Hepatocyte (in vitro differentiated cells): ENCODE measurements around the gene CKAP2L. TPM values are rescaled to one million over a fixed set of nuclear protein-coding genes. Genes with fewer than 3 reads are reported as not detected.

Experiments
- DNase-seq: peaks from one replicate; pipeline ENCODE4 v3.0.0-alpha.2; 2016; ENCODE audit warnings: low spot score
- H2AFZ ChIP-seq: fragments of 200-600 bp; sonication (generic); 2 replicates; pipeline ENCODE4 v1.6.0; 2016; ENCODE audit warnings: antibody characterized with exemption, mild to moderate bottlenecking
- H3K27ac ChIP-seq: fragments of 200-600 bp; sonication (generic); 2 replicates; pipeline ENCODE4 v1.5.1; 2016; ENCODE audit warnings: mild to moderate bottlenecking
- H3K27me3 ChIP-seq: fragments of 200-600 bp; sonication (generic); 2 replicates; pipeline ENCODE4 v1.6.1; 2016
- H3K36me3 ChIP-seq: fragments of 200-600 bp; sonication (generic); replicated peaks from 2 replicates; pipeline ENCODE4 v1.5.1; 2016; ENCODE audit warnings: low read depth; ENCODE audit not compliant: insufficient read depth
- H3K4me1 ChIP-seq: fragments of 200-600 bp; sonication (generic); 2 replicates; pipeline ENCODE4 v1.5.1; 2016; ENCODE audit warnings: mild to moderate bottlenecking, moderate library complexity; ENCODE audit not compliant: insufficient read depth
- H3K4me2 ChIP-seq: fragments of 200-600 bp; sonication (generic); 2 replicates; pipeline ENCODE4 v1.6.0; 2016
- H3K4me3 ChIP-seq: fragments of 200-600 bp; sonication (generic); 2 replicates; pipeline ENCODE4 v1.5.1; 2016; ENCODE audit warnings: mild to moderate bottlenecking
- H3K79me2 ChIP-seq: fragments of 200-600 bp; sonication (generic); 2 replicates; pipeline ENCODE4 v1.6.0; 2017; ENCODE audit warnings: mild to moderate bottlenecking
- H3K9me2 ChIP-seq: fragments of 200-600 bp; sonication (generic); replicated peaks from 2 replicates; pipeline ENCODE4 v1.6.0; 2017; ENCODE audit warnings: mild to moderate bottlenecking; ENCODE audit not compliant: insufficient read depth
- H3K9me3 ChIP-seq: fragments of 200-600 bp; sonication (generic); 2 replicates; pipeline ENCODE4 v1.5.1; 2016; ENCODE audit warnings: low read depth, mild to moderate bottlenecking
- H4K20me1 ChIP-seq: fragments of 200-600 bp; sonication (generic); 2 replicates; pipeline ENCODE4 v1.6.0; 2016; ENCODE audit warnings: mild to moderate bottlenecking; ENCODE audit not compliant: insufficient read depth, poor library complexity, severe bottlenecking
- CTCF ChIP-seq: fragments of 200-600 bp; sonication (generic); IDR thresholded peaks from 2 replicates; pipeline ENCODE4 v1.5.1; 2016; ENCODE audit warnings: antibody characterized with exemption, mild to moderate bottlenecking; ENCODE audit not compliant: poor library complexity
- EZH2 ChIP-seq: fragments of 200-600 bp; sonication (generic); IDR thresholded peaks from 2 replicates; pipeline ENCODE4 v1.6.1; 2016; ENCODE audit warnings: antibody characterized with exemption, mild to moderate bottlenecking, borderline replicate concordance
- EZH2phosphoT487 ChIP-seq: fragments of 200-600 bp; sonication (generic); IDR thresholded peaks from one replicate; pipeline ENCODE4 v1.6.1; 2018; ENCODE audit warnings: antibody characterized with exemption, mild to moderate bottlenecking, low read depth, moderate library complexity; ENCODE audit not compliant: unreplicated experiment, severe bottlenecking
- WGBS: methylation state at CpG from one replicate; pipeline ENCODE4 v1.1.6; 2016; ENCODE audit warnings: low lambda C conversion rate; ENCODE audit errors: missing lambda C conversion rate; 5-methylcytosine and 5-hydroxymethylcytosine counted together
- polyA plus RNA-seq: library from polyadenylated mRNA; unstranded; fragments of >200 nt; fragmentation: Nextera tagmentation; extraction: Ambion mirVana; gene quantifications from 2 replicates; pipeline ENCODE4 v1.2.1, GENCODE V29; 2016
- total RNA-seq: library from RNA; depleted of rRNA; stranded (reverse); fragments of >200 nt; gene quantifications from 2 replicates; pipeline ENCODE4 v1.2.3, GENCODE V29; 2014

The CKAP2L gene
- total and polyA plus RNA-seq, 2 experiments from 2014 or later, result 7.2 to 8.1 TPM

DNA sequence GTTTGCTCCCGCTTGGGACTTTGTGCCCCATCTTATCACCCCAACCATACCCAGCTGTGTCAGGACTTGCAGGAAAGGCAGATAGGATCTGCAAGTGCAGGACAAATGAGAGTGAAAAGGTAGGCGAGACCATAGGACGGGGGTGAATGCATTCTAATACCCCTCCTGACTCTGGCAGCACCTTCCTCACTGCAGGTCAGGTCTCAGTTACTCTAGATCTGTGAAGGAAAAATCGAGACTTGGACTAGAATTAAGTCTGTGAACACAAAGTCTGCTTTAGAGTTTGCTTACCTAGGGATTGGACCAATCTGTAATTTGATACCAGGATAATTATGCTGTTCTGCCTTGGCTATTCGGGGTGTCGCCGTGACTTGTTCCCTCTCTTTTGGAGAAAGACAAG, 23.9 kb downstream of the CKAP2L start:
- whole genome bisulfite sequencing, result 77% methylated on average over 7 of the region's 7 CpGs
- H3K9me3 ChIP-seq, result no peaks in the 10 kb centered on the region
- no peak overlapping the region for H2AFZ ChIP-seq
- H3K36me3 ChIP-seq, result no peaks in the 10 kb centered on the region
- no peaks in the 10 kb centered on the region for H3K9me2 ChIP-seq
- no peak overlapping the region for H3K27ac ChIP-seq
- no peaks in the 10 kb centered on the region for H3K27me3 ChIP-seq
- no peaks in the 10 kb centered on the region for H3K79me2 ChIP-seq
- H3K4me3 ChIP-seq, result no peak overlapping the region
- no peak overlapping the region for H3K4me2 ChIP-seq
- TF ChIP-seq CTCF (no peak), EZH2 (no peak), EZH2phosphoT487 (no peak)
- peaks cover 13% of the 10 kb centered on the region for H3K4me1 ChIP-seq
- H4K20me1 ChIP-seq, result no peaks in the 10 kb centered on the region
- no peak for DNase-seq

- TF ChIP-seq EZH2phosphoT487 (no peak), EZH2 (no peak), CTCF (no peak)
- Histone ChIP-seq H3K4me2 (peak overlapping the region; percentile 8), H3K79me2 (no peaks in the 10 kb centered on the region), H4K20me1 (no peaks in the 10 kb centered on the region), H3K4me3 (no peak overlapping the region), H3K27me3 (no peaks in the 10 kb centered on the region), H3K9me3 (no peaks in the 10 kb centered on the region), H2AFZ (no peak overlapping the region), H3K4me1 (peaks cover 16% of the 10 kb centered on the region), H3K9me2 (no peaks in the 10 kb centered on the region), H3K27ac (peak overlapping the region; percentile 72), H3K36me3 (no peaks in the 10 kb centered on the region)
- no peak for DNase-seq
- 67% methylated on average over 1 of the region's 1 CpG for WGBS
These were observed 26.7 kb downstream of the CKAP2L start for GRCh38 chr2:112737542-112738232.

- H4K20me1 ChIP-seq, result no peaks in the 10 kb centered on the region
- no peaks in the 10 kb centered on the region for H3K36me3 ChIP-seq
- no peaks in the 10 kb centered on the region for H3K9me2 ChIP-seq
- no peak overlapping the region for H3K4me3 ChIP-seq
- no peak for DNase-seq
- H3K27ac ChIP-seq, result peak overlapping the region; percentile 7
- no peaks in the 10 kb centered on the region for H3K27me3 ChIP-seq
- 43% methylated on average over 1 of the region's 1 CpG for WGBS
- no peak overlapping the region for H3K4me2 ChIP-seq
- peaks cover 12% of the 10 kb centered on the region for H3K4me1 ChIP-seq
- H2AFZ ChIP-seq, result no peak overlapping the region
- H3K79me2 ChIP-seq, result no peaks in the 10 kb centered on the region
- H3K9me3 ChIP-seq, result no peaks in the 10 kb centered on the region
- TF ChIP-seq CTCF, result no peak
- no peak for TF ChIP-seq EZH2
- no peak for TF ChIP-seq EZH2phosphoT487
These were observed 30.5 kb downstream of the CKAP2L start for GRCh38 chr2:112733871-112734270.

GRCh38 chr2:112733456-112733855, 31.0 kb downstream of the CKAP2L start:
- Histone ChIP-seq H2AFZ (no peak overlapping the region), H3K4me1 (peaks cover 10% of the 10 kb centered on the region), H3K27me3 (no peaks in the 10 kb centered on the region), H3K79me2 (no peaks in the 10 kb centered on the region), H4K20me1 (no peaks in the 10 kb centered on the region), H3K9me2 (no peaks in the 10 kb centered on the region), H3K27ac (peak overlapping the region; percentile 2), H3K4me3 (no peak overlapping the region), H3K9me3 (no peaks in the 10 kb centered on the region), H3K4me2 (no peak overlapping the region), H3K36me3 (no peaks in the 10 kb centered on the region)
- TF ChIP-seq EZH2phosphoT487, result no peak
- no peak for TF ChIP-seq CTCF
- no peak for TF ChIP-seq EZH2
- DNase-seq, result no peak
- WGBS, result 69% methylated on average over 4 of the region's 4 CpGs
